ENCODE results near the gene PARP16.

GRCh38 chr15:65327651-65328393 lies 41.1 kb upstream of the PARP16 start:
- TF ChIP-seq CTCF (IDR thresholded peaks at IDR 0.05; ENCODE audit: low read depth, low read length) (no peak), POLR2A (IDR thresholded peaks at IDR 0.05; ENCODE audit: extremely low read depth, insufficient read length) (no peak), MYC (IDR thresholded peaks at IDR 0.05; ENCODE audit: low read depth, low read length) (no peak)
